OCI-LY1 (cell line): Measurements from ENCODE around the gene CDV3.

Experiments
- H2AFZ ChIP-seq: fragments of 200-600 bp; sonication (generic), shearing (Covaris generic); 2 replicates; pipeline ENCODE4 v1.6.0; 2014; ENCODE audit warnings: antibody characterized with exemption, mild to moderate bottlenecking, low read length
- H3F3A ChIP-seq: fragments of 200-600 bp; sonication (generic), shearing (Covaris generic); 2 replicates; pipeline ENCODE4 v1.6.0; 2014; ENCODE audit warnings: mild to moderate bottlenecking, antibody characterized with exemption, low read length, moderate library complexity; ENCODE audit not compliant: insufficient read depth
- H3K27ac ChIP-seq: fragments of 200-600 bp; sonication (generic); 2 replicates; pipeline ENCODE4 v1.5.1; 2014; ENCODE audit warnings: low read length, mixed run types, mild to moderate bottlenecking, low read depth; ENCODE audit not compliant: poor library complexity, severe bottlenecking
- H3K27me3 ChIP-seq: fragments of 200-600 bp; sonication (generic); 2 replicates; pipeline ENCODE4 v1.6.0; 2014; ENCODE audit warnings: antibody characterized with exemption, mild to moderate bottlenecking, low read length, moderate library complexity; ENCODE audit not compliant: insufficient read depth
- H3K36me3 ChIP-seq: fragments of 200-600 bp; sonication (generic); 2 replicates; pipeline ENCODE4 v1.6.1; 2014; ENCODE audit warnings: mild to moderate bottlenecking, antibody characterized with exemption, low read length, moderate library complexity, mixed read lengths; ENCODE audit not compliant: insufficient read depth
- H3K4me1 ChIP-seq: fragments of 200-600 bp; sonication (generic); 2 replicates; pipeline ENCODE4 v1.5.1; 2014; ENCODE audit warnings: mild to moderate bottlenecking, low read length, moderate library complexity; ENCODE audit not compliant: insufficient read depth, severe bottlenecking
- H3K4me2 ChIP-seq: fragments of 200-600 bp; sonication (generic), shearing (Covaris generic); 2 replicates; pipeline ENCODE4 v1.6.1; 2014; ENCODE audit warnings: low read length
- H3K4me3 ChIP-seq: fragments of 200-600 bp; sonication (generic); 2 replicates; pipeline ENCODE4 v1.5.1; 2014; ENCODE audit warnings: low read length, low read depth, mild to moderate bottlenecking, mixed read lengths; ENCODE audit not compliant: poor library complexity, severe bottlenecking
- H3K79me2 ChIP-seq: fragments of 200-600 bp; shearing (Covaris generic); 2 replicates; pipeline ENCODE4 v1.6.1; 2016; ENCODE audit warnings: mixed run types, low read length, mixed read lengths; ENCODE audit not compliant: insufficient read depth
- H3K9ac ChIP-seq: fragments of 200-600 bp; sonication (generic), shearing (Covaris generic); 2 replicates; pipeline ENCODE4 v1.6.1; 2014; ENCODE audit warnings: mild to moderate bottlenecking, low read length, mixed read lengths
- H3K9me2 ChIP-seq: fragments of 200-600 bp; sonication (generic), shearing (Covaris generic); 2 replicates; pipeline ENCODE4 v1.6.1; 2014; ENCODE audit warnings: low read depth, mild to moderate bottlenecking, low read length, mixed read lengths
- H3K9me3 ChIP-seq: fragments of 200-600 bp; shearing (Covaris generic); 2 replicates; pipeline ENCODE4 v1.6.1; 2014; ENCODE audit warnings: low read length, mixed read lengths
- H4K20me1 ChIP-seq: fragments of 200-600 bp; sonication (generic), shearing (Covaris generic); 2 replicates; pipeline ENCODE4 v1.6.0; 2016; ENCODE audit warnings: mild to moderate bottlenecking, low read length; ENCODE audit not compliant: insufficient read depth
- CTCF ChIP-seq: fragments of 200-600 bp; sonication (generic), shearing (Covaris generic); IDR thresholded peaks from 2 replicates; pipeline ENCODE4 v1.5.1; 2017; ENCODE audit warnings: mild to moderate bottlenecking, antibody characterized with exemption, low read length, moderate library complexity, mixed read lengths
- EZH2 ChIP-seq: fragments of 200-600 bp; sonication (generic), shearing (Covaris generic); IDR thresholded peaks from 2 replicates; pipeline ENCODE4 v1.8.0; 2017; ENCODE audit warnings: borderline replicate concordance, mixed run types, mild to moderate bottlenecking, antibody characterized with exemption, low read length, moderate library complexity, mixed read lengths

The CDV3 gene

GRCh38 chr3:133527081-133527715 is 46.3 kb upstream of the CDV3 start:
- H3K4me3 ChIP-seq: no peak overlapping the region
- no peaks in the 10 kb centered on the region; the same call in 1 of the 2 replicates for H3K9me3 ChIP-seq
- peak overlapping the region; percentile 80 for H3K27ac ChIP-seq
- H3F3A ChIP-seq: no peaks in the 10 kb centered on the region
- H2AFZ ChIP-seq: peak overlapping the region; percentile 38; the same call in 1 of the 2 replicates
- H3K9me2 ChIP-seq: no peaks in the 10 kb centered on the region
- H3K36me3 ChIP-seq: no peaks in the 10 kb centered on the region
- peak overlapping the region; percentile 17; the same call in 1 of the 2 replicates for H3K9ac ChIP-seq
- no peaks in the 10 kb centered on the region for H4K20me1 ChIP-seq
- H3K4me2 ChIP-seq: peak overlapping the region; percentile 2; the same call in 1 of the 2 replicates
- no peaks in the 10 kb centered on the region for H3K79me2 ChIP-seq
- no peak for TF ChIP-seq EZH2
- no peak for TF ChIP-seq CTCF
- H3K4me1 ChIP-seq: peaks cover 37% of the 10 kb centered on the region
- no peaks in the 10 kb centered on the region for H3K27me3 ChIP-seq

- H3K4me1 ChIP-seq: peaks cover 26% of the 10 kb centered on the region
- no peak overlapping the region for H3K4me2 ChIP-seq
- no peak overlapping the region for H3K4me3 ChIP-seq
- no peaks in the 10 kb centered on the region for H3K79me2 ChIP-seq
- H3K9me2 ChIP-seq: no peaks in the 10 kb centered on the region
- H4K20me1 ChIP-seq: no peaks in the 10 kb centered on the region
- no peaks in the 10 kb centered on the region; the same call in 1 of the 2 replicates for H3K9me3 ChIP-seq
- no peaks in the 10 kb centered on the region for H3K27me3 ChIP-seq
- no peak overlapping the region for H2AFZ ChIP-seq
- H3K9ac ChIP-seq: no peak overlapping the region
- H3F3A ChIP-seq: no peaks in the 10 kb centered on the region
- H3K27ac ChIP-seq: no peak overlapping the region
- H3K36me3 ChIP-seq: no peaks in the 10 kb centered on the region
- TF ChIP-seq CTCF: no peak
- no peak for TF ChIP-seq EZH2
Observed at GRCh38 chr3:133529809-133530208, 43.7 kb upstream of the CDV3 start.

GRCh38 chr3:133531981-133532380 is 41.5 kb upstream of the CDV3 start:
- Histone ChIP-seq H3F3A (no peaks in the 10 kb centered on the region), H3K4me3 (no peak overlapping the region), H3K9ac (no peak overlapping the region), H3K4me2 (no peak overlapping the region), H3K4me1 (peaks cover 12% of the 10 kb centered on the region), H3K27ac (no peak overlapping the region), H3K9me2 (no peaks in the 10 kb centered on the region), H3K9me3 (no peaks in the 10 kb centered on the region; the same call in 1 of the 2 replicates), H2AFZ (no peak overlapping the region), H3K79me2 (no peaks in the 10 kb centered on the region), H4K20me1 (no peaks in the 10 kb centered on the region), H3K36me3 (no peaks in the 10 kb centered on the region), H3K27me3 (no peaks in the 10 kb centered on the region)
- TF ChIP-seq CTCF (no peak), EZH2 (no peak)
